ENCODE results near the gene VGLL4. TPM values are rescaled to one million over a fixed set of nuclear protein-coding genes. Genes with fewer than 3 reads are reported as not detected.
"Not testable (repeated sequence)": the region's sequence is repeated elsewhere in the genome, so short reads cannot be mapped to it uniquely, and the experiment has no call there.

The VGLL4 gene
- total and polyA plus RNA-seq, 2 experiments from 2014 or later = 30.9 to 46.5 TPM

GRCh38 chr3:11574981-11575669, 68.6 kb downstream of the VGLL4 start:
- 91% methylated on average over 20 of the region's 20 CpGs for WGBS, 2 experiments (ENCODE audit: low coverage in 1 of 2, low lambda C conversion rate in 2 of 2, missing lambda C conversion rate in 2 of 2)
- Histone ChIP-seq H4K20me1 (ENCODE audit: insufficient read depth) (0 out of 2 replicates have a peak, but pooled peaks cover 5% of the 10 kb centered on the region), H3K4me1 (ENCODE audit: insufficient read depth) (peaks cover 12% of the 10 kb centered on the region), H3K9me3 (ENCODE audit: low read depth) (no peaks in the 10 kb centered on the region), H3K36me3 (ENCODE audit: low read depth) (peaks cover 4% of the 10 kb centered on the region; the same call in 1 of the 2 replicates), H3K4me3 (no peak overlapping the region), H3K27me3 (replicated peaks; ENCODE audit: insufficient read depth) (no peaks in the 10 kb centered on the region), H3K9ac (no peak overlapping the region), H3K4me2 (ENCODE audit: unreplicated experiment) (no peak overlapping the region), H3K9me2 (ENCODE audit: insufficient read depth) (no peaks in the 10 kb centered on the region), H3K79me2 (ENCODE audit: insufficient read depth) (peaks cover 100% of the 10 kb centered on the region), H3F3A (ENCODE audit: insufficient read depth) (peaks cover 19% of the 10 kb centered on the region), H3K27ac (no peak overlapping the region), H2AFZ (no peak overlapping the region)
- no peak for TF ChIP-seq EZH2 (IDR thresholded peaks at IDR 0.05; ENCODE audit: insufficient read depth, poor library complexity, severe bottlenecking)
- no peak for TF ChIP-seq EZH2phosphoT487 (IDR thresholded peaks at IDR 0.05; ENCODE audit: insufficient read depth, low read depth)
- in situ Hi-C loops (cut with MboI) = no loop called here
- DNase-seq = no peak

GRCh38 chr3:11572660-11573059, 71.1 kb downstream of the VGLL4 start:
- WGBS, 2 experiments (ENCODE audit: low coverage in 1 of 2, low lambda C conversion rate in 2 of 2, missing lambda C conversion rate in 2 of 2) = 94 to 96% methylated on average over 11 of the region's 11 CpGs
- H4K20me1 ChIP-seq (ENCODE audit: insufficient read depth); in situ Hi-C loops (cut with MboI); H3K9ac ChIP-seq; DNase-seq; H2AFZ ChIP-seq; H3K27ac ChIP-seq; H3K36me3 ChIP-seq (ENCODE audit: low read depth); H3K4me3 ChIP-seq; H3K4me2 ChIP-seq (ENCODE audit: unreplicated experiment); H3K9me3 ChIP-seq (ENCODE audit: low read depth); H3K27me3 ChIP-seq (replicated peaks; ENCODE audit: insufficient read depth); H3K9me2 ChIP-seq (ENCODE audit: insufficient read depth): not testable (repeated sequence)
- H3K4me1 ChIP-seq (ENCODE audit: insufficient read depth) = peaks cover 34% of the 10 kb centered on the region
- H3F3A ChIP-seq (ENCODE audit: insufficient read depth) = peaks cover 25% of the 10 kb centered on the region
- H3K79me2 ChIP-seq (ENCODE audit: insufficient read depth) = peaks cover 89% of the 10 kb centered on the region

- Histone ChIP-seq H3F3A (ENCODE audit: insufficient read depth) (peaks cover 42% of the 10 kb centered on the region), H3K4me3 (no peak overlapping the region), H3K27me3 (replicated peaks; ENCODE audit: insufficient read depth) (no peaks in the 10 kb centered on the region), H3K36me3 (ENCODE audit: low read depth) (peaks cover 6% of the 10 kb centered on the region; the same call in 1 of the 2 replicates), H3K27ac (peak overlapping the region; percentile 99), H3K9me2 (ENCODE audit: insufficient read depth) (no peaks in the 10 kb centered on the region), H4K20me1 (ENCODE audit: insufficient read depth) (no peaks in the 10 kb centered on the region), H3K4me1 (ENCODE audit: insufficient read depth) (peaks cover 42% of the 10 kb centered on the region), H3K4me2 (ENCODE audit: unreplicated experiment) (peak overlapping the region; percentile 11), H3K79me2 (ENCODE audit: insufficient read depth) (peaks cover 89% of the 10 kb centered on the region), H3K9ac (peak overlapping the region; percentile 91), H3K9me3 (ENCODE audit: low read depth) (no peaks in the 10 kb centered on the region), H2AFZ (no peak overlapping the region)
- 69 to 75% methylated on average over 20 of the region's 20 CpGs for WGBS, 2 experiments (ENCODE audit: low coverage in 1 of 2, low lambda C conversion rate in 2 of 2, missing lambda C conversion rate in 2 of 2)
- no peak for TF ChIP-seq EZH2phosphoT487 (IDR thresholded peaks at IDR 0.05; ENCODE audit: insufficient read depth, low read depth)
- no peak for TF ChIP-seq EZH2 (IDR thresholded peaks at IDR 0.05; ENCODE audit: insufficient read depth, poor library complexity, severe bottlenecking)
- in situ Hi-C loops (cut with MboI) = no loop called here
- DNase-seq = peak; percentile 79
Measured at GRCh38 chr3:11570789-11571495, 72.8 kb downstream of the VGLL4 start.

GRCh38 chr3:11570251-11570650, 73.5 kb downstream of the VGLL4 start:
- H3K27ac ChIP-seq = peak overlapping the region; percentile 99
- H3K4me3 ChIP-seq = no peak overlapping the region
- no peaks in the 10 kb centered on the region for H3K9me2 ChIP-seq (ENCODE audit: insufficient read depth)
- in situ Hi-C loops (cut with MboI) = no loop called here
- H3F3A ChIP-seq (ENCODE audit: insufficient read depth) = peaks cover 46% of the 10 kb centered on the region
- H2AFZ ChIP-seq = no peak overlapping the region
- no peaks in the 10 kb centered on the region for H4K20me1 ChIP-seq (ENCODE audit: insufficient read depth)
- TF ChIP-seq EZH2 (IDR thresholded peaks at IDR 0.05; ENCODE audit: insufficient read depth, poor library complexity, severe bottlenecking) = no peak
- no peak for TF ChIP-seq EZH2phosphoT487 (IDR thresholded peaks at IDR 0.05; ENCODE audit: insufficient read depth, low read depth)
- peaks cover 42% of the 10 kb centered on the region for H3K4me1 ChIP-seq (ENCODE audit: insufficient read depth)
- H3K9me3 ChIP-seq (ENCODE audit: low read depth) = no peaks in the 10 kb centered on the region
- peak; percentile 52 for DNase-seq
- peak overlapping the region; percentile 11 for H3K4me2 ChIP-seq (ENCODE audit: unreplicated experiment)
- H3K79me2 ChIP-seq (ENCODE audit: insufficient read depth) = peaks cover 89% of the 10 kb centered on the region
- peak overlapping the region; percentile 91 for H3K9ac ChIP-seq
- H3K27me3 ChIP-seq (replicated peaks; ENCODE audit: insufficient read depth) = no peaks in the 10 kb centered on the region
- WGBS, 2 experiments (ENCODE audit: low coverage in 1 of 2, low lambda C conversion rate in 2 of 2, missing lambda C conversion rate in 2 of 2) = 39 to 41% methylated on average over 13 of the region's 13 CpGs
- H3K36me3 ChIP-seq (ENCODE audit: low read depth) = peaks cover 6% of the 10 kb centered on the region; the same call in 1 of the 2 replicates

All from GM23248 (cell line).